SK-MEL-5 (cell line): ENCODE data around the gene NR2F1-AS1. TPM values are rescaled to one million over a fixed set of nuclear protein-coding genes. Genes with fewer than 3 reads are reported as not detected.
"Not testable (repeated sequence)": the region's sequence is repeated elsewhere in the genome, so short reads cannot be mapped to it uniquely, and the experiment has no call there.

ENCODE experiments used
- DNase-seq: peaks from one replicate; pipeline ENCODE4 v3.0.0-alpha.2; 2016; ENCODE audit warnings: low read depth, low spot score
- in situ Hi-C: cut with HindIII; loops from 2 replicates; pipeline ENCODE4 v1.10.0; 2016; ENCODE audit warnings: low sequenced_read_pairs, high pct_unique_total_duplicates, low pct_unique_long_range_greater_than_20kb
- total RNA-seq: library from RNA; depleted of rRNA; stranded (reverse); fragments of >200 nt; shearing (Covaris generic); gene quantifications from 2 replicates; pipeline ENCODE4 v1.2.3, GENCODE V29; 2014; rRNA removed

Gene NR2F1-AS1
- total RNA-seq, 1 experiment from 2014 or later: 0.11 TPM

GRCh38 chr5:93395010-93395409, 186.0 kb downstream of the NR2F1-AS1 start:
- in situ Hi-C loops: no loop called here
- no peak for DNase-seq

GRCh38 chr5:93394301-93394700, 186.7 kb downstream of the NR2F1-AS1 start:
- in situ Hi-C loops: no loop called here
- DNase-seq: no peak

- in situ Hi-C loops: not testable (repeated sequence)
Measured at GRCh38 chr5:93391169-93391568, 189.8 kb downstream of the NR2F1-AS1 start.

GRCh38 chr5:93385655-93386054, 195.4 kb downstream of the NR2F1-AS1 start:
- in situ Hi-C loops: no loop called here
- DNase-seq: no peak

More at GRCh38 chr5:93391169-93391568, 189.8 kb downstream of the NR2F1-AS1 start:
- DNase-seq: not testable (repeated sequence)

GRCh38 chr5:93384995-93385394, 196.0 kb downstream of the NR2F1-AS1 start:
- in situ Hi-C loops: no loop called here
- no peak for DNase-seq

GRCh38 chr5:93384026-93384425, 197.0 kb downstream of the NR2F1-AS1 start:
- DNase-seq: no peak
- in situ Hi-C loops: no loop called here

- in situ Hi-C loops: no loop called here
- DNase-seq: no peak
Measured at GRCh38 chr5:93382188-93382825, 198.7 kb downstream of the NR2F1-AS1 start.

GRCh38 chr5:93381057-93381456, 200.0 kb downstream of the NR2F1-AS1 start:
- DNase-seq: no peak

GRCh38 chr5:93378073-93378472, 202.9 kb downstream of the NR2F1-AS1 start:
- DNase-seq: no peak
- in situ Hi-C loops: no loop called here

More at GRCh38 chr5:93381057-93381456, 200.0 kb downstream of the NR2F1-AS1 start:
- in situ Hi-C loops: no loop called here

- DNase-seq: peak; percentile 13
- in situ Hi-C loops: no loop called here
Measured at GRCh38 chr5:93371893-93372292, 209.1 kb downstream of the NR2F1-AS1 start.

- in situ Hi-C loops: no loop called here
Measured at GRCh38 chr5:93364378-93364777, 216.6 kb downstream of the NR2F1-AS1 start.

GRCh38 chr5:93360436-93361088, 220.5 kb downstream of the NR2F1-AS1 start:
- in situ Hi-C loops: no loop called here
- no peak for DNase-seq

More at GRCh38 chr5:93364378-93364777, 216.6 kb downstream of the NR2F1-AS1 start:
- DNase-seq: no peak

- no peak for DNase-seq
- in situ Hi-C loops: no loop called here
Measured at GRCh38 chr5:93359960-93360305, 221.1 kb downstream of the NR2F1-AS1 start.

Other genes with a start within 250 kb of the NR2F1-AS1 start
- gene NR2F1, start 2.0 kb upstream of the NR2F1-AS1 start, total RNA-seq: 0.48 and 0.53 TPM in 2 replicates
- 0.19 and 0.32 TPM in 2 replicates for gene POU5F2, start 160.4 kb upstream of the NR2F1-AS1 start, total RNA-seq